Ascending aorta (tissue), 2 donors: ENCODE data around the gene RNU6-7. TPM values are rescaled to one million over a fixed set of nuclear protein-coding genes. Genes with fewer than 3 reads are reported as not detected.

Experiments
- DNase-seq, 2 donors: peaks; one replicate each; pipeline ENCODE4 v3.0.0-alpha.2; 2019; ENCODE audit warnings: low spot score in 2 of 2
- H3K27ac ChIP-seq, 2 donors: fragments of 200-600 bp; sonication (generic); one replicate each; pipeline ENCODE4 v1.5.1; 2016 to 2017; ENCODE audit warnings: mild to moderate bottlenecking in 1 of 2
- H3K27me3 ChIP-seq: fragments of 200-600 bp; sonication (generic); one replicate; pipeline ENCODE4 v1.5.1; 2017
- H3K36me3 ChIP-seq, 2 donors: fragments of 200-600 bp; sonication (generic); one replicate each; pipeline ENCODE4 v1.5.1; 2016
- H3K4me1 ChIP-seq, 2 donors: fragments of 200-600 bp; sonication (generic); one replicate each; pipeline ENCODE4 v1.5.1; 2016 to 2017; ENCODE audit warnings: mild to moderate bottlenecking in 1 of 2
- H3K4me3 ChIP-seq, 2 donors: fragments of 200-600 bp; sonication (generic); one replicate each; pipeline ENCODE4 v1.5.1; 2016 to 2017; ENCODE audit warnings: mild to moderate bottlenecking in 1 of 2
- H3K9me3 ChIP-seq, 2 donors: fragments of 200-600 bp; sonication (generic); one replicate each; pipeline ENCODE4 v1.5.1; 2016
- CTCF ChIP-seq, 3 experiments: fragments of 200-600 bp in 2 of 3; fragments of 450-650 bp in 1 of 3; sonication (generic) in 2 of 3; IDR thresholded peaks; one replicate each; pipeline ENCODE4 v1.5.1; 2016 to 2019; ENCODE audit warnings: antibody characterized with exemption in 3 of 3, mild to moderate bottlenecking in 1 of 3, moderate library complexity in 1 of 3
- intact Hi-C: fragments of 100-400 bp; cut with DNase I; formaldehyde crosslinking; loops from one replicate; pipeline ENCODE4 v1.15.1; 2023
- total RNA-seq: library from RNA; depleted of rRNA; stranded (reverse); fragments of >200 nt; gene quantifications from one replicate; pipeline ENCODE4 v1.1.0, GENCODE V29; 2016

RNU6-7 gene
- total RNA-seq, 1 donor from 2014 or later = not detected

- Histone ChIP-seq H3K9me3 (no peaks in the 10 kb centered on the region), H3K36me3 (no peaks in the 10 kb centered on the region), H3K4me3 (no peak overlapping the region), H3K4me1 (no peaks in the 10 kb centered on the region), H3K27ac (no peak overlapping the region), H3K27me3 (no peaks in the 10 kb centered on the region)
- no peak for TF ChIP-seq CTCF (IDR thresholded peaks at IDR 0.05)
- intact Hi-C loops = no loop called here
- no peak for DNase-seq
Measured at GRCh38 chr14:32190673-32191072, 11.2 kb upstream of the RNU6-7 start.

- no peaks in the 10 kb centered on the region for H3K36me3 ChIP-seq
- H3K27me3 ChIP-seq = no peaks in the 10 kb centered on the region
- no peak for TF ChIP-seq CTCF (IDR thresholded peaks at IDR 0.05)
- H3K4me1 ChIP-seq = no peaks in the 10 kb centered on the region
- DNase-seq = no peak
- no peaks in the 10 kb centered on the region for H3K9me3 ChIP-seq
- intact Hi-C loops = no loop called here
- no peak overlapping the region for H3K4me3 ChIP-seq
- H3K27ac ChIP-seq = no peak overlapping the region
Measured at GRCh38 chr14:32192712-32193373, 9.0 kb upstream of the RNU6-7 start.

- Histone ChIP-seq H3K9me3 (no peaks in the 10 kb centered on the region), H3K4me3 (no peak overlapping the region), H3K27me3 (no peaks in the 10 kb centered on the region), H3K27ac (no peak overlapping the region), H3K4me1 (no peaks in the 10 kb centered on the region), H3K36me3 (no peaks in the 10 kb centered on the region)
- TF ChIP-seq CTCF (IDR thresholded peaks at IDR 0.05) = no peak
- no peak for DNase-seq
- intact Hi-C loops = no loop called here
Measured at GRCh38 chr14:32193532-32193931, 8.3 kb upstream of the RNU6-7 start.

- Histone ChIP-seq H3K4me1 (no peaks in the 10 kb centered on the region), H3K27me3 (no peaks in the 10 kb centered on the region), H3K36me3 (no peaks in the 10 kb centered on the region), H3K9me3 (no peaks in the 10 kb centered on the region), H3K27ac (no peak overlapping the region), H3K4me3 (no peak overlapping the region)
- intact Hi-C loops = no loop called here
- DNase-seq = no peak
- no peak for TF ChIP-seq CTCF (IDR thresholded peaks at IDR 0.05)
Measured at GRCh38 chr14:32195636-32196035, 6.2 kb upstream of the RNU6-7 start.

- intact Hi-C loops = no loop called here
- DNase-seq = no peak
- H3K27me3 ChIP-seq = no peaks in the 10 kb centered on the region
- H3K27ac ChIP-seq = no peak overlapping the region
- no peak overlapping the region for H3K4me3 ChIP-seq
- H3K4me1 ChIP-seq = no peaks in the 10 kb centered on the region
- TF ChIP-seq CTCF (IDR thresholded peaks at IDR 0.05) = no peak
- H3K36me3 ChIP-seq = no peaks in the 10 kb centered on the region
- no peaks in the 10 kb centered on the region for H3K9me3 ChIP-seq
Measured at GRCh38 chr14:32197919-32198318, 3.9 kb upstream of the RNU6-7 start.
